Measurements from ENCODE around the gene SELENOF. TPM values are rescaled to one million over a fixed set of nuclear protein-coding genes. Genes with fewer than 3 reads are reported as not detected.

SELENOF gene
- polyA plus RNA-seq, 2 of the 4 experiments (the other 2 are of a cell fraction), result 166 to 311 TPM

GRCh38 chr1:86829321-86829720 is 84.6 kb downstream of the SELENOF start:
- H3K27ac ChIP-seq, result no peak overlapping the region
- WGBS (ENCODE audit: missing lambda C conversion rate), result 87% methylated on average over 3 of the region's 3 CpGs
- ATAC-seq, result no peak
- ChIA-PET POLR2A (no interaction called here), CTCF (interaction anchor here (2.6 kb wide), 1 partner anchor 136 kb away, joined by 8 read pairs; no protein-coding TSS in a partner anchor)
- no peak overlapping the region for H3K4me2 ChIP-seq
- H3K4me1 ChIP-seq, result 0 out of 3 replicates have a peak, but pooled peaks cover 6% of the 10 kb centered on the region
- DNase-seq (ENCODE audit: low read depth in 1 of 2, low spot score in 1 of 2), result no peak
- H3K4me3 ChIP-seq, result no peak overlapping the region
- no peaks in the 10 kb centered on the region for H3K9me3 ChIP-seq
- no peak for TF ChIP-seq ATOH8 (CRISPR knock-in tag; IDR thresholded peaks at IDR 0.05; ENCODE audit: low read depth)
- no peak for TF ChIP-seq BCL3 (IDR thresholded peaks at IDR 0.05)
- no peak for TF ChIP-seq JUNB (IDR thresholded peaks at IDR 0.05)
- TF ChIP-seq HDAC2 (IDR thresholded peaks at IDR 0.05), result no peak
- no peak for TF ChIP-seq PBX3 (IDR thresholded peaks at IDR 0.05)
- TF ChIP-seq CBX2 (IDR thresholded peaks at IDR 0.05; ENCODE audit: borderline replicate concordance, low read depth), result no peak
- no peak for TF ChIP-seq PHF8 (IDR thresholded peaks at IDR 0.05; ENCODE audit: borderline replicate concordance, low read depth)
- no peak for TF ChIP-seq FOSB (CRISPR knock-in tag; IDR thresholded peaks at IDR 0.05)
- no peak for TF ChIP-seq POLR2A (IDR thresholded peaks at IDR 0.05; ENCODE audit: low read length)
- TF ChIP-seq RFX5 (IDR thresholded peaks at IDR 0.05), result no peak
- FAIRE-seq, result no peak

- ChIA-PET POLR2A (no interaction called here), CTCF (no interaction called here)
- Histone ChIP-seq H3K9me3 (no peaks in the 10 kb centered on the region), H3K27ac (no peak overlapping the region), H3K4me3 (no peak overlapping the region), H3K4me2 (no peak overlapping the region), H3K4me1 (peaks cover 9% of the 10 kb centered on the region; the same call in 1 of the 3 replicates)
- ATAC-seq (no peak), FAIRE-seq (no peak), DNase-seq (ENCODE audit: low read depth in 1 of 2, low spot score in 1 of 2) (no peak)
- WGBS (ENCODE audit: missing lambda C conversion rate), result 60% methylated on average over 3 of the region's 3 CpGs
- TF ChIP-seq SMC3 (IDR thresholded peaks at IDR 0.05) (no peak), GATA3 (IDR thresholded peaks at IDR 0.05; ENCODE audit: borderline replicate concordance) (no peak), FOSB (CRISPR knock-in tag; IDR thresholded peaks at IDR 0.05) (no peak), RNF2 (IDR thresholded peaks at IDR 0.05; ENCODE audit: borderline replicate concordance, low read depth) (no peak), HOXB13 (CRISPR knock-in tag; IDR thresholded peaks at IDR 0.05; ENCODE audit: low read depth) (no peak), KDM1A (IDR thresholded peaks at IDR 0.05; ENCODE audit: low read depth) (no peak), NR3C1 (IDR thresholded peaks at IDR 0.05) (no peak), HDAC2 (IDR thresholded peaks at IDR 0.05) (no peak), E2F6 (IDR thresholded peaks at IDR 0.05; ENCODE audit: borderline replicate concordance, low read depth) (no peak), POLR2AphosphoS2 (conservative IDR thresholded peaks at IDR 0.05; ENCODE audit: low read length) (no peak)
Observed at GRCh38 chr1:86828024-86828423, 85.9 kb downstream of the SELENOF start.

- DNase-seq (ENCODE audit: low read depth in 1 of 2, low spot score in 1 of 2), result no peak
- Histone ChIP-seq H3K4me1 (peaks cover 9% of the 10 kb centered on the region; the same call in 1 of the 3 replicates), H3K4me2 (no peak overlapping the region), H3K9me3 (no peaks in the 10 kb centered on the region), H3K27ac (no peak overlapping the region), H3K4me3 (no peak overlapping the region)
- ChIA-PET POLR2A (no interaction called here), CTCF (no interaction called here)
- FAIRE-seq, result no peak
- ATAC-seq, result no peak
- TF ChIP-seq USF2 (IDR thresholded peaks at IDR 0.05) (no peak), PBX3 (IDR thresholded peaks at IDR 0.05) (no peak), CHD4 (IDR thresholded peaks at IDR 0.05; ENCODE audit: borderline replicate concordance) (no peak), SREBF2 (IDR thresholded peaks at IDR 0.05) (no peak), JUNB (IDR thresholded peaks at IDR 0.05) (no peak), EHMT2 (IDR thresholded peaks at IDR 0.05; ENCODE audit: low read depth) (no peak), HOXB13 (CRISPR knock-in tag; IDR thresholded peaks at IDR 0.05; ENCODE audit: low read depth) (no peak), RARB (CRISPR knock-in tag; IDR thresholded peaks at IDR 0.05) (no peak), HDAC2 (IDR thresholded peaks at IDR 0.05) (no peak), BCL3 (IDR thresholded peaks at IDR 0.05) (no peak), HMGXB4 (CRISPR knock-in tag; IDR thresholded peaks at IDR 0.05; ENCODE audit: borderline replicate concordance) (no peak), NPAS2 (CRISPR knock-in tag; IDR thresholded peaks at IDR 0.05; ENCODE audit: borderline replicate concordance) (no peak), EHF (CRISPR knock-in tag; IDR thresholded peaks at IDR 0.05) (no peak), POLR2A (IDR thresholded peaks at IDR 0.05; ENCODE audit: low read length) (no peak)
Observed at GRCh38 chr1:86826856-86827255, 87.1 kb downstream of the SELENOF start.

Data from A549 (cell line).